K562 (cell line): ENCODE results near the gene EXOC4. TPM values are rescaled to one million over a fixed set of nuclear protein-coding genes. Genes with fewer than 3 reads are reported as not detected.

Source experiments
- ATAC-seq: fragments of 200-7000 bp; cut with Tn5 transposase; 3 replicates; pipeline ENCODE4 v1.9.1; 2020; ENCODE audit warnings: moderate library complexity
- BruUV-seq: library from RNA; stranded (reverse); fragments of 400-500 nt; replicated peaks from 2 replicates; lab custom pipeline; 2021; lab: Mats Ljungman, UMichigan
- CTCF ChIA-PET: fragments of 300-600 bp; formaldehyde crosslinking; extraction: SDS; loops from one replicate; lab custom pipeline; 2021; ENCODE audit warnings: low intra/inter-chr PET ratio; lab: Yijun Ruan, JAX
- POLR2A ChIA-PET: fragments of 300-600, 350-650 bp; sonication (Branson Sonifier 250); formaldehyde crosslinking; extraction: SDS; loops from one replicate; lab custom pipeline; 2021; ENCODE audit warnings: antibody characterized with exemption, inconsistent platforms; lab: Yijun Ruan, JAX
- DNase-seq, 4 experiments: peaks; one replicate each; pipeline versions ENCODE4 v3.0.0 to v3.0.0-alpha.2; 2011 to 2018; ENCODE audit warnings: low spot score in 3 of 4, mixed read lengths in 3 of 4; ENCODE audit errors: extremely low read depth in 1 of 4
- FAIRE-seq: peaks from 2 replicates; lab custom pipeline; 2011; peaks lifted over from hg19 to GRCh38; lab: Jason Lieb, UNC
- H2AFZ ChIP-seq: 2 replicates; pipeline ENCODE4 v1.6.0; 2011; ENCODE audit warnings: low read depth, low read length, control low read depth, inconsistent platforms
- H3K27ac ChIP-seq: fragments of 200-600 bp; 3 replicates; pipeline ENCODE4 v1.8.0; 2011; ENCODE audit warnings: low read depth, mild to moderate bottlenecking, control low read depth, inconsistent platforms, low read length, moderate library complexity, mixed read lengths; ENCODE audit errors: extremely low read depth
- H3K27me3 ChIP-seq, 2 experiments: fragments of 300-600 bp in 1 of 2; 2 replicates in 1 of 2; 3 replicates in 1 of 2; pipeline versions ENCODE4 v1.6.0 to v1.8.0; 2011; ENCODE audit warnings: inconsistent platforms in 2 of 2, low read length in 2 of 2, mild to moderate bottlenecking in 1 of 2, mixed read lengths in 1 of 2, moderate library complexity in 1 of 2; ENCODE audit not compliant: control insufficient read depth in 2 of 2, insufficient read depth in 2 of 2
- H3K36me3 ChIP-seq: fragments of 300-600 bp; 3 replicates; pipeline ENCODE4 v1.8.0; 2011; ENCODE audit warnings: mild to moderate bottlenecking, low read length, inconsistent platforms; ENCODE audit not compliant: control insufficient read depth, insufficient read depth
- H3K4me1 ChIP-seq, 2 experiments: fragments of 200-600 bp in 1 of 2; replicated peaks in 1 of 2; 2 replicates in 1 of 2; 3 replicates in 1 of 2; pipeline versions ENCODE4 v1.5.1 to v1.8.0; 2011; ENCODE audit warnings: inconsistent platforms in 2 of 2, low read length in 2 of 2, mild to moderate bottlenecking in 1 of 2, mixed read lengths in 1 of 2, moderate library complexity in 1 of 2; ENCODE audit not compliant: control insufficient read depth in 2 of 2, insufficient read depth in 2 of 2
- H3K4me2 ChIP-seq: 2 replicates; pipeline ENCODE4 v1.6.1; 2011; ENCODE audit warnings: low read length, control low read depth, inconsistent platforms, mixed read lengths; ENCODE audit not compliant: insufficient read depth
- H3K4me3 ChIP-seq: fragments of 200-600 bp; sonication (generic), shearing (Covaris generic); 2 replicates; pipeline ENCODE4 v1.5.1; 2016; ENCODE audit warnings: control low read depth, inconsistent platforms
- H3K79me2 ChIP-seq: fragments of 200-600 bp; 3 replicates; pipeline ENCODE4 v1.8.0; 2011; ENCODE audit warnings: low read length, inconsistent platforms; ENCODE audit not compliant: control insufficient read depth, insufficient read depth
- H3K9ac ChIP-seq, 2 experiments: 2 replicates each; pipeline versions ENCODE4 v1.6.0 to v1.6.1; 2011; ENCODE audit warnings: low read depth in 2 of 2, low read length in 2 of 2, control low read depth in 1 of 2, inconsistent platforms in 1 of 2, mild to moderate bottlenecking in 1 of 2, mixed read lengths in 1 of 2; ENCODE audit not compliant: insufficient read depth in 1 of 2
- H3K9me1 ChIP-seq: one replicate; pipeline ENCODE4 v1.6.0; 2011; ENCODE audit warnings: inconsistent platforms, mild to moderate bottlenecking, low read length, moderate library complexity; ENCODE audit not compliant: control insufficient read depth, insufficient read depth
- H3K9me3 ChIP-seq: replicated peaks from 2 replicates; pipeline ENCODE4 v1.5.1; 2011; ENCODE audit warnings: low read depth, low read length, inconsistent platforms; ENCODE audit not compliant: control insufficient read depth, insufficient read depth
- H4K20me1 ChIP-seq: replicated peaks from 2 replicates; pipeline ENCODE4 v1.6.1; 2011; ENCODE audit warnings: low read length, inconsistent platforms, mixed read lengths; ENCODE audit not compliant: control insufficient read depth, insufficient read depth
- ARHGAP35 ChIP-seq: fragments of 450-650 bp; IDR thresholded peaks from 2 replicates; pipeline ENCODE4 v1.6.1; 2018; ENCODE audit not compliant: partially characterized antibody
- CTCF ChIP-seq, 3 experiments: IDR thresholded peaks in 2 of 3; conservative IDR thresholded peaks in 1 of 3; 2 replicates each; pipeline ENCODE4 v1.5.1; 2011 to 2012; ENCODE audit warnings: low read length in 3 of 3, mild to moderate bottlenecking in 3 of 3, control low read depth in 2 of 3, improper control_type of control experiment in 1 of 3, inconsistent platforms in 1 of 3, low read depth in 1 of 3, mixed read lengths in 1 of 3, moderate library complexity in 1 of 3; ENCODE audit not compliant: insufficient read depth in 2 of 3
- RAD21 ChIP-seq, 2 experiments: fragments of 250-450 bp in 1 of 2; fragments of 450-650 bp in 1 of 2; sonication (Bioruptor Pico) in 1 of 2; formaldehyde crosslinking in 1 of 2; IDR thresholded peaks in 1 of 2; conservative IDR thresholded peaks in 1 of 2; 2 replicates each; pipeline versions ENCODE4 v1.4.0 to v1.8.0; 2020 to 2022; ENCODE audit warnings: mild to moderate bottlenecking in 2 of 2, moderate library complexity in 1 of 2
- UBTF ChIP-seq, 2 experiments: IDR thresholded peaks; 2 replicates each; pipeline ENCODE4 v1.6.1; 2012; ENCODE audit warnings: improper control_type of control experiment in 2 of 2, low read depth in 2 of 2, low read length in 2 of 2, borderline replicate concordance in 1 of 2
- WGBS: fragments of 100-300 bp; shearing (Covaris generic); methylation state at CpG from one replicate; pipeline ENCODE4 v1.1.6; 2016; ENCODE audit warnings: low coverage, mixed read lengths; ENCODE audit not compliant: insufficient coverage; ENCODE audit errors: missing lambda C conversion rate; 5-methylcytosine and 5-hydroxymethylcytosine counted together
- in situ Hi-C: fragments of 300-500 bp; cut with MboI; formaldehyde crosslinking; loops from 4 replicates; pipeline ENCODE4 v1.15.0; 2018; ENCODE audit warnings: inconsistent platforms, mixed read lengths
- intact Hi-C: fragments of 100-400 bp; cut with micrococcal nuclease; formaldehyde crosslinking; loops from 2 replicates; pipeline ENCODE4 v1.14.2; 2022
- polyA plus RNA-seq, 8 experiments: library from polyadenylated mRNA; depleted of rRNA in 4 of 8; stranded (reverse) in 5 of 8; unstranded in 3 of 8; fragments of >200 nt; fragmentation: Nextera tagmentation in 2 of 8; fragmentation: Illumina TruSeq in 1 of 8; extraction: Ambion mirVana in 2 of 8; extraction: Trizol in 1 of 8; gene quantifications; 2 replicates each; pipeline versions ENCODE4 v1.2.1 to v1.2.3, GENCODE V29; 2011 to 2014; ENCODE audit warnings: inconsistent platforms in 1 of 8, missing spikeins in 1 of 8
- total RNA-seq, 7 experiments: library from RNA; depleted of rRNA in 6 of 7; stranded (reverse); fragments of >200 nt in 6 of 7; fragmentation: Illumina TruSeq in 2 of 7; extraction: Trizol in 2 of 7; gene quantifications; 2 replicates each; pipeline versions ENCODE4 v1.2.1 to v1.2.3, GENCODE V29; 2011 to 2021; ENCODE audit warnings: low replicate concordance in 1 of 7

The EXOC4 gene
- total and polyA plus RNA-seq, 9 of the 15 experiments (the other 6 are each of a cell fraction or from before 2014, with no cell fraction given): 18.5 to 73.1 (median 46.6) TPM

GRCh38 chr7:133344275-133344674 lies 91.4 kb downstream of the EXOC4 start:
- in situ Hi-C loops (no loop called here), intact Hi-C loops (loop anchor here (2.0 kb wide), 1 partner anchor 633 kb away; no protein-coding TSS in a partner anchor)
- FAIRE-seq (peak; percentile 79), ATAC-seq (peak; percentile 56; the same call in 1 of the 3 replicates), DNase-seq (peak in 3 of 4 experiments; percentile 14 to 32 (median 23))
- no peak overlapping the region for H3K4me2 ChIP-seq
- no peaks in the 10 kb centered on the region for H3K4me1 ChIP-seq
- TF ChIP-seq ARHGAP35 (peak; percentile 38), UBTF (IDR thresholded peaks at IDR 0.05; ENCODE audit: borderline replicate concordance in 1 of 2, low read depth in 2 of 2, low read length in 2 of 2) (no peak), CTCF (IDR thresholded peaks at IDR 0.05 in 2 of 3, conservative IDR thresholded peaks at IDR 0.05 in 1 of 3; ENCODE audit: insufficient read depth in 2 of 3, low read depth in 1 of 3, low read length in 3 of 3) (peak; percentile 8 to 65 (median 62); a peak in 5 of 6 replicates), RAD21 (CRISPR knock-in tag; conservative IDR thresholded peaks at IDR 0.05 in 1 of 2, IDR thresholded peaks at IDR 0.05 in 1 of 2) (peak in 1 of 2 experiments; percentile 56; a peak in 2 of 4 replicates)
- no peak overlapping the region for H3K4me3 ChIP-seq
- H3K9ac ChIP-seq: no peak overlapping the region
- H3K9me1 ChIP-seq: no peaks in the 10 kb centered on the region
- ChIA-PET CTCF (interaction anchor here (0.7 kb wide), 1 partner anchor 673 kb away, joined by 3 read pairs; no protein-coding TSS in a partner anchor), POLR2A (interaction anchor here (0.6 to 0.9 kb wide), 2 partner anchors 10 to 22 kb away, joined by 3 to 4 read pairs; no protein-coding TSS in a partner anchor)
- no peaks in the 10 kb centered on the region for H3K9me3 ChIP-seq
- no peak overlapping the region for H2AFZ ChIP-seq
- no peaks in the 10 kb centered on the region for H3K27me3 ChIP-seq
- H3K36me3 ChIP-seq: no peaks in the 10 kb centered on the region
- no peak overlapping the region for H3K27ac ChIP-seq
- no TSS peak for BruUV-seq
- no peaks in the 10 kb centered on the region for H4K20me1 ChIP-seq
- no peaks in the 10 kb centered on the region; the same call in 2 of the 3 replicates for H3K79me2 ChIP-seq
- 30% methylated on average over 3 of the region's 3 CpGs for WGBS
